SK-N-SH (cell line): ENCODE measurements around the gene NPAS3. TPM values are rescaled to one million over a fixed set of nuclear protein-coding genes. Genes with fewer than 3 reads are reported as not detected.

Experiments used
- CTCF ChIA-PET: fragments of 300-600, 350-600 bp; formaldehyde crosslinking; extraction: SDS; loops from one replicate; lab custom pipeline; 2021; lab: Yijun Ruan, JAX
- POLR2A ChIA-PET: fragments of 350-600 bp; sonication (Branson Sonifier 250); formaldehyde crosslinking; extraction: SDS; loops from one replicate; lab custom pipeline; 2020; ENCODE audit warnings: antibody characterized with exemption, inconsistent platforms; lab: Yijun Ruan, JAX
- DNase-seq: peaks from one replicate; pipeline ENCODE4 v3.0.0; 2012
- H2AFZ ChIP-seq: fragments of 200-600 bp; sonication (generic); 2 replicates; pipeline ENCODE4 v1.8.1; 2016; ENCODE audit warnings: antibody characterized with exemption, mild to moderate bottlenecking, low read depth
- H3F3A ChIP-seq: fragments of 200-600 bp; sonication (generic); replicated peaks from 2 replicates; pipeline ENCODE3; 2016; ENCODE audit warnings: antibody characterized with exemption, mild to moderate bottlenecking; ENCODE audit not compliant: insufficient read depth
- H3K27ac ChIP-seq, 2 experiments: fragments of 200-500 bp in 1 of 2; fragments of 200-600 bp in 1 of 2; sonication (Bioruptor generic) in 1 of 2; sonication (generic), shearing (Covaris generic) in 1 of 2; 2 replicates each; pipeline versions ENCODE4 v1.5.1 to v1.6.1; 2014 to 2016; ENCODE audit warnings: low read depth in 2 of 2, inconsistent platforms in 1 of 2, low read length in 1 of 2, mild to moderate bottlenecking in 1 of 2, mixed read lengths in 1 of 2
- H3K27me3 ChIP-seq: fragments of 200-600 bp; sonication (generic), shearing (Covaris generic); 2 replicates; pipeline ENCODE4 v1.6.1; 2016; ENCODE audit warnings: mixed run types; ENCODE audit not compliant: insufficient read depth
- H3K36me3 ChIP-seq, 2 experiments: fragments of 200-500 bp in 1 of 2; fragments of 200-600 bp in 1 of 2; sonication (Bioruptor generic) in 1 of 2; sonication (generic) in 1 of 2; replicated peaks in 1 of 2; 2 replicates each; pipeline versions ENCODE3 to v1.5.1; 2014 to 2016; ENCODE audit warnings: low read length in 1 of 2, mild to moderate bottlenecking in 1 of 2; ENCODE audit not compliant: insufficient read depth in 2 of 2, control insufficient read depth in 1 of 2
- H3K4me1 ChIP-seq, 2 experiments: fragments of 200-500 bp in 1 of 2; fragments of 200-600 bp in 1 of 2; sonication (Bioruptor generic) in 1 of 2; sonication (generic), shearing (Covaris generic) in 1 of 2; 2 replicates each; pipeline versions ENCODE4 v1.5.1 to v1.6.1; 2014 to 2016; ENCODE audit warnings: low read depth in 1 of 2, low read length in 1 of 2, mixed run types in 1 of 2; ENCODE audit not compliant: insufficient read depth in 2 of 2, control insufficient read depth in 1 of 2
- H3K4me2 ChIP-seq: fragments of 200-600 bp; sonication (generic), shearing (Covaris generic); 2 replicates; pipeline ENCODE4 v1.6.1; 2017; ENCODE audit warnings: mixed run types
- H3K4me3 ChIP-seq, 2 experiments: fragments of 200-500 bp in 1 of 2; fragments of 200-600 bp in 1 of 2; sonication (Bioruptor generic) in 1 of 2; sonication (generic), shearing (Covaris generic) in 1 of 2; 2 replicates each; pipeline versions ENCODE4 v1.5.1 to v1.8.1; 2014 to 2016; ENCODE audit warnings: low read depth in 2 of 2, inconsistent platforms in 1 of 2, low read length in 1 of 2, mild to moderate bottlenecking in 1 of 2, mixed read lengths in 1 of 2, moderate library complexity in 1 of 2
- H3K79me2 ChIP-seq: fragments of 200-600 bp; sonication (generic); 2 replicates; pipeline ENCODE4 v1.8.1; 2017; ENCODE audit warnings: mild to moderate bottlenecking; ENCODE audit not compliant: insufficient read depth
- H3K9ac ChIP-seq: fragments of 200-600 bp; sonication (generic); 2 replicates; pipeline ENCODE4 v1.6.1; 2017; ENCODE audit warnings: mixed run types
- H3K9me2 ChIP-seq: fragments of 200-600 bp; sonication (generic); 2 replicates; pipeline ENCODE4 v1.6.1; 2017; ENCODE audit warnings: mixed run types
- H3K9me3 ChIP-seq: fragments of 200-600 bp; sonication (generic); 2 replicates; pipeline ENCODE4 v1.6.1; 2017; ENCODE audit warnings: mixed run types, mild to moderate bottlenecking, moderate library complexity
- H4K20me1 ChIP-seq: fragments of 200-600 bp; sonication (generic); 2 replicates; pipeline ENCODE4 v1.6.1; 2017; ENCODE audit warnings: mild to moderate bottlenecking, mixed run types; ENCODE audit not compliant: insufficient read depth
- EZH2phosphoT487 ChIP-seq: fragments of 200-600 bp; sonication (generic); IDR thresholded peaks from 2 replicates; pipeline ENCODE4 v1.6.1; 2017; ENCODE audit warnings: low read depth, mixed run types, mild to moderate bottlenecking, antibody characterized with exemption, moderate library complexity, borderline replicate concordance
- FOSL2 ChIP-seq: IDR thresholded peaks from 2 replicates; pipeline ENCODE4 v1.4.0; 2012; ENCODE audit warnings: low read depth, mild to moderate bottlenecking, moderate library complexity, borderline replicate concordance
- FOXJ3 ChIP-seq: sonication (generic); formaldehyde crosslinking; IDR thresholded peaks from 2 replicates; pipeline ENCODE4 v1.5.1; 2020; ENCODE audit warnings: mild to moderate bottlenecking, missing genetic modification reagents
- GABPA ChIP-seq: IDR thresholded peaks from 2 replicates; pipeline ENCODE4 v1.4.0; 2012; ENCODE audit warnings: low read depth, mild to moderate bottlenecking
- JUND ChIP-seq: IDR thresholded peaks from 2 replicates; pipeline ENCODE4 v1.4.0; 2012
- MEF2A ChIP-seq: IDR thresholded peaks from 2 replicates; pipeline ENCODE4 v1.4.0; 2012; ENCODE audit warnings: low read depth, borderline replicate concordance
- MXI1 ChIP-seq: IDR thresholded peaks from 2 replicates; pipeline ENCODE4 v1.6.1; 2012; ENCODE audit warnings: mild to moderate bottlenecking, low read depth, low read length, improper control_type of control experiment
- NRF1 ChIP-seq: IDR thresholded peaks from 2 replicates; pipeline ENCODE4 v1.6.1; 2012; ENCODE audit warnings: low read depth, mild to moderate bottlenecking, low read length
- POLR2AphosphoS5 ChIP-seq: IDR thresholded peaks from 2 replicates; pipeline ENCODE4 v1.6.1; 2012; ENCODE audit warnings: low read depth, low read length
- RAD21 ChIP-seq: IDR thresholded peaks from 2 replicates; pipeline ENCODE4 v1.6.1; 2012; ENCODE audit warnings: mild to moderate bottlenecking, low read length
- RFX5 ChIP-seq: IDR thresholded peaks from 2 replicates; pipeline ENCODE4 v1.6.1; 2012; ENCODE audit warnings: mild to moderate bottlenecking, improper control_type of control experiment, low read length
- RXRA ChIP-seq: IDR thresholded peaks from 2 replicates; pipeline ENCODE4 v1.4.0; 2012; ENCODE audit warnings: low read depth, mild to moderate bottlenecking, borderline replicate concordance
- SIN3A ChIP-seq: IDR thresholded peaks from 2 replicates; pipeline ENCODE4 v1.6.1; 2012; ENCODE audit warnings: low read depth, mild to moderate bottlenecking, low read length, moderate library complexity, borderline replicate concordance
- SMC3 ChIP-seq: IDR thresholded peaks from 2 replicates; pipeline ENCODE4 v1.6.1; 2012; ENCODE audit warnings: low read depth, low read length, improper control_type of control experiment
- TCF12 ChIP-seq: IDR thresholded peaks from 2 replicates; pipeline ENCODE4 v1.4.0; 2012
- TEAD4 ChIP-seq: IDR thresholded peaks from 2 replicates; pipeline ENCODE4 v1.4.0; 2012; ENCODE audit warnings: mild to moderate bottlenecking, borderline replicate concordance; ENCODE audit not compliant: insufficient read depth
- YY1 ChIP-seq: IDR thresholded peaks from 2 replicates; pipeline ENCODE4 v1.4.0; 2012; ENCODE audit warnings: low read depth, mild to moderate bottlenecking
- WGBS: methylation state at CpG from one replicate; pipeline ENCODE4 v1.1.6; 2017; ENCODE audit warnings: low lambda C conversion rate; 5-methylcytosine and 5-hydroxymethylcytosine counted together
- polyA plus RNA-seq, 3 experiments: library from polyadenylated mRNA; depleted of rRNA; stranded (reverse); fragments of >200 nt; gene quantifications; 2 replicates each; pipeline ENCODE4 v1.2.3, GENCODE V29; 2012
- TF ChIP-seq, protein P1 (sequence below): IDR thresholded peaks from 2 replicates; pipeline ENCODE4 v1.4.0; 2012; ENCODE audit warnings: low read depth, borderline replicate concordance
- TF ChIP-seq, protein P2 (sequence below): IDR thresholded peaks from 2 replicates; pipeline ENCODE4 v1.6.1; 2012; ENCODE audit warnings: mild to moderate bottlenecking, low read depth, low read length, moderate library complexity
- TF ChIP-seq, protein P3 (sequence below): fragments of 150-350 bp; IDR thresholded peaks from 2 replicates; pipeline ENCODE4 v1.6.1; 2017; ENCODE audit warnings: antibody characterized with exemption, low read length, low read depth, borderline replicate concordance
- TF ChIP-seq, protein P4 (sequence below): fragments of 150-350 bp; IDR thresholded peaks from 2 replicates; pipeline ENCODE4 v1.6.1; 2016; ENCODE audit warnings: mild to moderate bottlenecking, low read depth, low read length

The NPAS3 gene
- polyA plus RNA-seq, 1 of the 3 experiments (the other 2 are of a cell fraction), result 4.3 TPM

DNA sequence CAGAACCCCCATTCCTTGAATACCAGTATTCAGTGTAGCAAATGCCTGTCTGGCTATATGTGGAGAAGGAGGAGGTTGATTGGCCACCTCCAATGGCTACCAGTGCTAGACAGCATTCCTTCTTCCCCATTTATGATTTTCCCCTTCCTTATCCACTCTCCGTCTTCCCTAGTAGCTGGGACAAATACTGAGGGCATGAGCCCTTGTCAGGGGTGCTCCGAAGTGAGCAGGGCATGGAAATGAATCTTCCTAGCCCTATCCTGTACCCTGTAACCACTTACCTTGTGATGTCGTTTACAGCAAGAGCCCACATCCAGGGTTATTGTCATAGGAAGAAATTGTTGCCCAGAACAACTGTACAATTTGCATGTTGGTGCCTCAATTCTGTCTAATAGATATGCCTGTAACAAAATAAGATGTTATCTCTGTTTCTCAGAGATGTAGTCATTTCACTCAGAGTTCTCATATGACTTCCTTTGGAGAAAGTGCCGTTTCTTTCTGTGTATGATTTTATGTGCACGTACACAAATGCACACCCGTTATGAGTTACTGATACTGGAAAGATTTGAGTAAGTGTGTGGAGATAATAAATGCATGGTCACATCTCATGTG lies 588.5 kb downstream of the NPAS3 start:
- no peaks in the 10 kb centered on the region for H3K79me2 ChIP-seq
- no peaks in the 10 kb centered on the region for H3K9me2 ChIP-seq
- H3K4me3 ChIP-seq, result no peak overlapping the region
- H3K4me2 ChIP-seq, result no peak overlapping the region
- H3K4me1 ChIP-seq, result 0 out of 4 replicates have a peak, but pooled peaks cover 0 to 3% of the 10 kb centered on the region in 2 experiments
- no peaks in the 10 kb centered on the region for H4K20me1 ChIP-seq
- DNase-seq, result no peak
- H3K9me3 ChIP-seq, result no peaks in the 10 kb centered on the region
- H3K36me3 ChIP-seq, result no peaks in the 10 kb centered on the region
- H3K27ac ChIP-seq, result no peak overlapping the region
- POLR2A ChIA-PET, result no interaction called here
- H3K27me3 ChIP-seq, result no peaks in the 10 kb centered on the region
- TF ChIP-seq, protein P1, sequence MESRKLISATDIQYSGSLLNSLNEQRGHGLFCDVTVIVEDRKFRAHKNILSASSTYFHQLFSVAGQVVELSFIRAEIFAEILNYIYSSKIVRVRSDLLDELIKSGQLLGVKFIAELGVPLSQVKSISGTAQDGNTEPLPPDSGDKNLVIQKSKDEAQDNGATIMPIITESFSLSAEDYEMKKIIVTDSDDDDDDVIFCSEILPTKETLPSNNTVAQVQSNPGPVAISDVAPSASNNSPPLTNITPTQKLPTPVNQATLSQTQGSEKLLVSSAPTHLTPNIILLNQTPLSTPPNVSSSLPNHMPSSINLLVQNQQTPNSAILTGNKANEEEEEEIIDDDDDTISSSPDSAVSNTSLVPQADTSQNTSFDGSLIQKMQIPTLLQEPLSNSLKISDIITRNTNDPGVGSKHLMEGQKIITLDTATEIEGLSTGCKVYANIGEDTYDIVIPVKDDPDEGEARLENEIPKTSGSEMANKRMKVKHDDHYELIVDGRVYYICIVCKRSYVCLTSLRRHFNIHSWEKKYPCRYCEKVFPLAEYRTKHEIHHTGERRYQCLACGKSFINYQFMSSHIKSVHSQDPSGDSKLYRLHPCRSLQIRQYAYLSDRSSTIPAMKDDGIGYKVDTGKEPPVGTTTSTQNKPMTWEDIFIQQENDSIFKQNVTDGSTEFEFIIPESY, result no peak
- TF ChIP-seq FOXJ3 (CRISPR knock-in tag), result no peak
- no peak for TF ChIP-seq YY1
- TF ChIP-seq, protein P2, sequence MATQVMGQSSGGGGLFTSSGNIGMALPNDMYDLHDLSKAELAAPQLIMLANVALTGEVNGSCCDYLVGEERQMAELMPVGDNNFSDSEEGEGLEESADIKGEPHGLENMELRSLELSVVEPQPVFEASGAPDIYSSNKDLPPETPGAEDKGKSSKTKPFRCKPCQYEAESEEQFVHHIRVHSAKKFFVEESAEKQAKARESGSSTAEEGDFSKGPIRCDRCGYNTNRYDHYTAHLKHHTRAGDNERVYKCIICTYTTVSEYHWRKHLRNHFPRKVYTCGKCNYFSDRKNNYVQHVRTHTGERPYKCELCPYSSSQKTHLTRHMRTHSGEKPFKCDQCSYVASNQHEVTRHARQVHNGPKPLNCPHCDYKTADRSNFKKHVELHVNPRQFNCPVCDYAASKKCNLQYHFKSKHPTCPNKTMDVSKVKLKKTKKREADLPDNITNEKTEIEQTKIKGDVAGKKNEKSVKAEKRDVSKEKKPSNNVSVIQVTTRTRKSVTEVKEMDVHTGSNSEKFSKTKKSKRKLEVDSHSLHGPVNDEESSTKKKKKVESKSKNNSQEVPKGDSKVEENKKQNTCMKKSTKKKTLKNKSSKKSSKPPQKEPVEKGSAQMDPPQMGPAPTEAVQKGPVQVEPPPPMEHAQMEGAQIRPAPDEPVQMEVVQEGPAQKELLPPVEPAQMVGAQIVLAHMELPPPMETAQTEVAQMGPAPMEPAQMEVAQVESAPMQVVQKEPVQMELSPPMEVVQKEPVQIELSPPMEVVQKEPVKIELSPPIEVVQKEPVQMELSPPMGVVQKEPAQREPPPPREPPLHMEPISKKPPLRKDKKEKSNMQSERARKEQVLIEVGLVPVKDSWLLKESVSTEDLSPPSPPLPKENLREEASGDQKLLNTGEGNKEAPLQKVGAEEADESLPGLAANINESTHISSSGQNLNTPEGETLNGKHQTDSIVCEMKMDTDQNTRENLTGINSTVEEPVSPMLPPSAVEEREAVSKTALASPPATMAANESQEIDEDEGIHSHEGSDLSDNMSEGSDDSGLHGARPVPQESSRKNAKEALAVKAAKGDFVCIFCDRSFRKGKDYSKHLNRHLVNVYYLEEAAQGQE, result no peak
- TF ChIP-seq FOSL2, result no peak
- TF ChIP-seq, all 33 proteins: peak for 0
- Histone ChIP-seq H2AFZ (no peak overlapping the region), H3K9ac (no peak overlapping the region), H3F3A (peaks cover 3% of the 10 kb centered on the region)
- WGBS, result 87% methylated on average over 6 of the region's 6 CpGs
- CTCF ChIA-PET, result interaction anchor here (1.1 kb wide), 1 partner anchor 9 kb away, joined by 4 read pairs; no protein-coding TSS in a partner anchor

DNA sequence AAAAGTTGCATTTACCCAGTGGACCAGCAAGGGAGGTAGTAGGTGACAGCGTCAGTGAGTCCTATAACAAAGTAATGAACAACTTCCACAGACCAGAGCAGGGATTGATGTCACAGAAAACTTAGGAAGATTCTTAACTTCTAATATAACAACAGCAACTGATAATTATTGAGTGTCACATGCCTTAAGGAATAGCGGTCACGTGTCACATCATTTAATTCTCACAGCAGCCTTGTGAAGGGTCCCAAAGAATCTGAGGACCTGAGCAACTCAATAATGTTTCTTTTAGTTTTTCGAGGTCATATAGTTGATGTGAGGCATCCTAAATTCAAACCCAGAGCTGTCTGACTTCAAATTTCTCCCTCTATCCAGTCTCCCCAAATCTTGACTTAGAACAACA lies 590.0 kb downstream of the NPAS3 start:
- H3K27ac ChIP-seq, result no peak overlapping the region
- no peaks in the 10 kb centered on the region for H3K9me3 ChIP-seq
- no peak overlapping the region for H3K9ac ChIP-seq
- no peaks in the 10 kb centered on the region for H3K27me3 ChIP-seq
- POLR2A ChIA-PET, result no interaction called here
- H3K4me2 ChIP-seq, result no peak overlapping the region
- no peak overlapping the region for H3K4me3 ChIP-seq
- WGBS, result 81% methylated on average over 4 of the region's 4 CpGs
- no peaks in the 10 kb centered on the region for H3K36me3 ChIP-seq
- H2AFZ ChIP-seq, result no peak overlapping the region
- H4K20me1 ChIP-seq, result no peaks in the 10 kb centered on the region
- H3K9me2 ChIP-seq, result no peaks in the 10 kb centered on the region
- H3F3A ChIP-seq, result peaks cover under 1% of the 10 kb centered on the region
- CTCF ChIA-PET, result interaction anchor here (1.3 to 1.5 kb wide), 2 partner anchors 9 to 264 kb away, joined by 3 to 4 read pairs; no protein-coding TSS in a partner anchor
- DNase-seq, result no peak
- H3K79me2 ChIP-seq, result no peaks in the 10 kb centered on the region
- no peaks in the 10 kb centered on the region for H3K4me1 ChIP-seq
- no peak for TF ChIP-seq JUND
- no peak for TF ChIP-seq FOSL2
- TF ChIP-seq RXRA, result no peak
- TF ChIP-seq SIN3A, result no peak
- TF ChIP-seq, protein P3, sequence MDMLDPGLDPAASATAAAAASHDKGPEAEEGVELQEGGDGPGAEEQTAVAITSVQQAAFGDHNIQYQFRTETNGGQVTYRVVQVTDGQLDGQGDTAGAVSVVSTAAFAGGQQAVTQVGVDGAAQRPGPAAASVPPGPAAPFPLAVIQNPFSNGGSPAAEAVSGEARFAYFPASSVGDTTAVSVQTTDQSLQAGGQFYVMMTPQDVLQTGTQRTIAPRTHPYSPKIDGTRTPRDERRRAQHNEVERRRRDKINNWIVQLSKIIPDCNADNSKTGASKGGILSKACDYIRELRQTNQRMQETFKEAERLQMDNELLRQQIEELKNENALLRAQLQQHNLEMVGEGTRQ, result no peak
- TF ChIP-seq TEAD4, result no peak
- no peak for TF ChIP-seq RAD21
- TF ChIP-seq MEF2A, result no peak
- TF ChIP-seq POLR2AphosphoS5, result no peak
- TF ChIP-seq TCF12, result no peak
- no peak for TF ChIP-seq SMC3
- no peak for TF ChIP-seq NRF1
- TF ChIP-seq, protein P4, sequence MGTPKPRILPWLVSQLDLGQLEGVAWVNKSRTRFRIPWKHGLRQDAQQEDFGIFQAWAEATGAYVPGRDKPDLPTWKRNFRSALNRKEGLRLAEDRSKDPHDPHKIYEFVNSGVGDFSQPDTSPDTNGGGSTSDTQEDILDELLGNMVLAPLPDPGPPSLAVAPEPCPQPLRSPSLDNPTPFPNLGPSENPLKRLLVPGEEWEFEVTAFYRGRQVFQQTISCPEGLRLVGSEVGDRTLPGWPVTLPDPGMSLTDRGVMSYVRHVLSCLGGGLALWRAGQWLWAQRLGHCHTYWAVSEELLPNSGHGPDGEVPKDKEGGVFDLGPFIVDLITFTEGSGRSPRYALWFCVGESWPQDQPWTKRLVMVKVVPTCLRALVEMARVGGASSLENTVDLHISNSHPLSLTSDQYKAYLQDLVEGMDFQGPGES, result no peak
- TF ChIP-seq GABPA, result no peak
- TF ChIP-seq RFX5, result no peak
- no peak for TF ChIP-seq EZH2phosphoT487
- no peak for TF ChIP-seq MXI1
